NCI-H748 (cell line): Measurements from ENCODE around the gene PRKCD.
"Not testable (repeated sequence)": the region's sequence is repeated elsewhere in the genome, so short reads cannot be mapped to it uniquely, and the experiment has no call there.

Source experiments
- DNase-seq: peaks from one replicate; lab custom pipeline; 2025; ENCODE audit not compliant: unreplicated experiment; lab: John Stamatoyannopoulos, UW

Gene PRKCD

DNA sequence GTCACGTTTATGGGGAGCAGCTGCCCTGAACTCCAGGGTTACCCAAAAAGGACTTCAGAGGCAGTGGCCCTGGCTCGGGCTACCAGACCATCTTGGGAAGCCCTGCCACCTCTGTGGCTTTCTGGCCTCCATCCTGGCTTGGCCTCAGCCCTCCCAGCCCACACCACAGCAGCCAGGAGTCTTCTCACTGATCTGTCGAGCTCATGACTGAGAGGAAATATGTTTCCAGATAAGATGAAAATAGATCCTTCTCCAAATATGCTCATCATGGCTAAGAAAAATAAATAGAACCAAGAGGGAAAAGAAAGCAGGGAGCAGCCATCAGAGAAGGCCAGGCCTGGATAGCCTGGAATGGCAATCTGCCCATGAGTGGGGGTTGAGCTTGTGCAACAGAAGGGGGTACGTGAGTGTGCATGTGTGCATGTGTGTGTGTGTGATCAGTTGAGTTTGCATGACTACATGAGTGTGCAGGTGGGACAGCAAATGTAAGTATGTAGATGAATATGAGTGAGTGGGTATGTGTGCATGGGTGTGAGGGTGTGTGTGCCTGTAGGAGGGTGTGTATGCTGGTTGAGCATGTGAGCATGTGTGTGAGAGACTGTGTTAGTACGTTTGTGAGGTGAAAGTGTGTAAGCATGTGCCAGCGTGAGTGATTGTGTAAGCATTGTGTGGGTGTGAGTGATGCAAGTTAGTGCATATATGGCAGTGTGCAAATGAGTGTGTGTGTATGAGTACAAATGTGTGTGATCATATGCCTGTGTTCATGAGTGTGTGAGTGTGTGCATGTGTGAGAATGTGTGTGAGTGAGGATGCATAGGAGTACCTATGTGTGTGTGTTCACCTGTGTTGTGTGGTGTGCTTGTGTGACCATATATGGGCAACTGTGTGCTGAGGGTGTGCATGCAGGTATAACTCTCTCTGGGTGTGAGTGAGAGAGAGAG, 20.8 kb upstream of the PRKCD start:
- DNase-seq, result no peak

DNA sequence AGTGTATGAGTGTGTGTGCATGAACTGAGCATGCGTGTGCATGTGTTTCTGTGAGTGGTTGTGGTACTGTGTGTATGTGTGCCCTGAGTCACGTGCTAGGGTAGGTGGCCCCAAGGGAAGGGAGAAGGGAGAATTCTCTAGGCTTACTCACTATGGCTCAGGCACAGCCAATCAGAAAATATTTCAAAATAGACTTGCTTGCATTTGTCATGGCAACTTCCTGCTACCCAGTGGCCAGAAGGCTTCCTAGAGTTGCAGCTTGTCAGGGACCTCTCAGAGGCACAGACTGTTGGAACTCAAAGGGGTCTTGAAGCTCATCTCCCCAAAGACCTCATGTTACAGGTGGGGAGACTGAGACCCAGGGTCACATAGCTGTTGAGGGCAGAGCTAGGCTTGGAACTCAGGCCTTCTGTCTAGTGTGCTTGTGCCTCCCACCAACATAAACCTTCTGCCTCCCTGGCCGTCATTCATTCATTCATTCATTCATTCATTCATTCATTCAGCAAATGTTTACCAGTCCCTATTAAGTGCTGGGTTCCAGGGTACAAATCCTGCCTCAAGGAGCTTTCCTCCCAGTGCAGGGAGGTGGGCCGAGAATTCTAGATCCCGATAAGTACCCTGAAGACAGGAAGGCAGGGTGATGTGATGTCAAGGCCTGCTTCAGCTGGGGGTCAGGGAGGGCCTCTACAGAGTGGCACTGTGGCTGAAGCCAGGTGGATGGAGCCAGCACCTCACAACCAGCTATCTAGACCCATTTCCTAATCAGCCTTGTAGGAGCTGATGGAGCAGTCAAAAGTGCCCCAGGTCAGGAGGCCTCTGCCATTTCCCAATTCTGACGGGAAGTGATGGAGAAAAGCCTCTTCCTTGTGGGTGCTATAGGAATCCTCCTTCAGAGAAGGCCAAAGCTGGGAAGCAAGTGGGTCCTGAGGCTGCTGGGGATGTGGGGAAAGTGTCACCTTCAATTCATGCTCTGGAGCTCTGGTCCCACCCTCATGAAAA, 19.9 kb upstream of the PRKCD start:
- no peak for DNase-seq

DNA sequence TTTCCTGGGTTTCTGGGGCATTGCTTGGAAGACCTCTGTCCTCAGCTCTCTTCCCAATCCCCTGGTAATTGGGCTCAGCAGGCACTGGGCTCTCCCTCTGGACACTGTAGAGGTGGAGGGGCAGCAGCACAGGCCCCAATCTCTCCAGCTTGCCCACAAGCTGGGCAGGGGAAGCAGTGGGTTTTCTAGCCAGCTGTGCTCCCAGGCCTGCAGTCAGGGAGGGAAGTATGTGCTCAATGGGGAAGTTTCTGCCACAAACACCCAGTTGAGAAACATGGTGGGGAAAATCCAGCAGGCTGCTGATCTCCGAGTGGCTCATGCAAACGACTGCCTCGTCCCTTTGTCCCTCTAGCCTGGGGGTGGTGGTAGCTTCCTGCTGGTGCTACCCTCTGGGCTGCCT, 18.0 kb upstream of the PRKCD start:
- DNase-seq, result no peak

DNA sequence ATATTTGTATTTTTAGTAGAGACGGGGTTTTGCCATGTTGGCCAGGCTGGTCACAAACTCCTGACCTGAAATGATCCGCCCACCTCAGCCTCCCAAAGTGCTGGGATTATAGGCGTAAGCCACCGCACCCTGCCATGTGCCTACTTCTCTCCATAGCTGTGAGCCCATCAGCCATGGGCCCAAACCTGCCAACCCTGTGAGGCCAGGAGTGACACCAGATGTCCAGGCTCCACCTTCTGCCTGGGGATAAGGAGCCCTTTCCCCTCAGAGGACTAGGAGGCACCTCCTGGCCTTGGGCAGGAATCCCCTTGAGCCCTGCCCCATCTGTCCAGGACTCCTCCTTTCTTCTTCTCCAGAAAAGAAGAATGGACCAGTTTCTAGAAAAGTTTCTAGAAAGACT, 16.6 kb upstream of the PRKCD start:
- no peak for DNase-seq

DNA sequence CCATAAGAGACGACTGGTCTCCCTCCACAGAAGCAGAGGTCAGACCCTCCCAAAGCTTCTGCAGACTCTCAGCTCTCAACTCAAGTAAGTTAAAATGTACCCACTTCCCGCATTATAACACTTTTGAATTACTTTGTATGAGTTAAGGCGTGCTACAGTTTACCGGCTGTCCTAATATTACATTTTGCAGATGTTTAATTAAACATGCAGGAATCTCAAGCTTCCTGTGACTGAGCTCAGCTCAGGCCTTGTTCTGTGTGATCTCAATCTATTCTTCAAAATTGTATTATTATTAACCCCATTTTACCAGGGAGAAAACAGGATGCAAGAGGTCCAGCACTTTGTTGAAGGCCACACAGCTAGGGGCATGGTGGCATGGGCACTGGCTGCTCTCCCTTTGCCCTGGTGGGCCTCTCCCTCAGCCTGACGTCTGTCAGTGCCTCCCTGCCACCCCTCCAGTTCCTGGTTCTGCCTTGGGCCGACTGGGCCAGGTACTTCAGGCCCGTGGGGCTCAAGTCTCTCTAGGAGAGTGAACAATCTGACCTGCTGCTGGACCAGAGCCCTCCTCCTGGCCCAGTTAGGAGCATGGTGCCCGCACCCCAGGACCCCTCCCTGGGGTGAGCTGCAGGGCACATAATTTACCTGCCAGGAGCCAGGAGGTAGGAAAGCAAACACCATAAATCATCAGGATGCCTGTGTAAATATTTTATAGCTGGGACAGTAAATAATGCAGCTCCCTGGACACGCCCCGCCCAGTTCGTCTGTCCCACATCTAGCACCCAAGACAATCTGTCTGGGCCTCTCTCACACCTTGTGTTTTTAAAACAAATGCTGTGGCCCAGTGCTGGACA, 15.9 kb upstream of the PRKCD start:
- peak; percentile 43 for DNase-seq

DNA sequence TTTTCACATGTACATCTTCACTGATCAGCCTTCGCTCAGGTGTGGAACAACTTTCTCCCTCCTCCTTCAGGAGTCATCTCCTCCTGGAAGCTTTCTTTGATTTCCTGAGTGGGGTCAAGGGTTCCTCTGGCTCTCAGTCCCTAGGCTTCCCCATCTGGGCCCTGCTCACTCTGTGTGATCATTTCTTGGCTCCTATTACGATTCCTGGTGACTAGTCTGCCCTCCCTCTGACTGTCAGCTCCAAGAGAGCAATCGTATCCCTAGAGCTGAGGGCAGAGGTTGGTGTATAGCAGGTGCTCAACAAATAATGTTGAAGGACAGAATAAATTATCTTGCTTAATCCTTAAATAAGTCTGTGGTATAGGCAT, 15.3 kb upstream of the PRKCD start:
- DNase-seq, result peak; percentile 23

DNA sequence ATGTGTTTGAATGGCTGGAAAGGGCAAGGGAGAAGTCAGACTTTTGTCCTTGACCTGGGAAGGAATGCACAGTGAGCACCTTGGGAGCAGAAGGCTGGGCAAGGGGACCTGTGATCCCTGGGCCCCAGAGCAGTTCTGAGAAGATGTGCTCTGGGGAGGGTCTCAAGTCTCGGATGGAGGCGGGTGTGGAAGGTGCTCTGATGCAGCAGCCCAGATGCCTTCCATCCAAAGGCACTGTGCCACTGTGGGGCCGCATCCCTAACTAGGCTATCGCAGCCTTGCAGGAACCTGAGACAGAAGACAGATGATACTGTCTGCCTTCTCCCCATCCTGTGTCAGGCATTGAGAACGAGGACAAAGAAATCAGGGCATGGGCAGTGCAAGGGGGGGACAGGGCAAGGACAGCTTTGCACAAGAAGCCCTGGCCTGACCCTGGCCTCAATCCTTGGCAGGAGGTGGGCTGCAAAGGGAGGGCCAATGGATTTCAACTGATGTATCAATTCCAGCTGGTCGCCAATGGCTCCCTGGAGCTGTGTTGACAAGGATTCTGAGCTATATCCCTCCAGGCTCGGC, 14.6 kb upstream of the PRKCD start:
- no peak for DNase-seq

DNA sequence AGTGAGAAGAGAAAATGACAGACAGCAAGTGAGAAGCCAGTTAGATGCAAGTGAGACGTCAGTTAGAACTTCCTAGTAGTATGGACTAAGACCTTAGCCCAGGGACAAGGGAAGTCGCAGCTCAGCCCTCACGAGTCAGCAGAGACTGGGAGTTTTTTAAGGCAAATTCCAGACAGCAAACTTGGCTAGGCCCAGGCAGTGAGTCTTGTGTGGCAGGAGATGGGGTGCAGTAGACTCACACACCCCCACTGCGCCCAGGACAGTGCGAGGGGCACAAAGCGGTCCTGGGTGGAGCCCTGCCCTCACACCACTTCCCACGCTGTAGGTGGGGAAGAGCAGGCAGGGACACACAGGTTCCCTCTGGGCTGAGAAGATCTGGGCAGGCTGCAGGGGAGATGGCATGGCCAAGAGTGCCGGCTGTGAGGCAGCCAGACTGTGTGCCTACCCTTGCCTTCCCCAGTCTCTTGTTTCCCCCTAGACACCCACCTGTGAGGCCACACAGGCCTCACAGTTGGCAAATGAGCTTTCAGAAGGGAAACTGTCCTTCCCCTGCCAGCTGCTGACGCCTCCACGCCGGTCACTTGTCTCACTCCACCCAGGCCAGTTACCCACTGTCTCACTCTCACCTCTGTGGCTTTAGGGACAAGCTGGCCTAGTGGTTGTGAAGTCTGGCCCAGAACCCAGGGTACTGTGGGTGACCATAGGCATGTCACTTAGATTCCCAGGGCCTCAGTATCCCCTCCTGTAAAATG, 13.7 kb upstream of the PRKCD start:
- DNase-seq, result no peak

DNA sequence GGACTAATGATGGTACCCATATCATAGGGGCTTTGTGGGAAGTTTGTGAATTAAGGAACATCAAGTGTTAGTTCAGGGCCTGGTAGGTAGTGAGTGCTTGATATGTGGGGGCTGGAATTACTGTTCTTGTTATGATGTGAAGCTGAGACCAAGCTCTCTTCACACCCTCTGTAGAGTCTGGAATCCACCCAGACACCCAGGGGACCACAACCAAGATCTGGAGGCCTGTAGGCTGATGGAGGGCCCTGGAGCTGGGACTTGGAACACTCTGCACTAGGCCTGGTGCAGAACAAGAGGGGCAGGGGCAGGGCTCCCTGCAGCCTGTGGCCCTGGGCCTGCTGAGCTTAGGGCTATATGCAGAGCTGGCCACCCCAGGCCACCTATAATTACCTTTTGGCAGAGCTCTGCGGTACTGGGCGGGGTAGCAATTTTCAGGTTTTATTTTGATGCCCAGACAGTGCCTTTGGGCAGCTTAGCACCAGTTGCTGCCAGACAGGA, 13.1 kb upstream of the PRKCD start:
- DNase-seq, result no peak

DNA sequence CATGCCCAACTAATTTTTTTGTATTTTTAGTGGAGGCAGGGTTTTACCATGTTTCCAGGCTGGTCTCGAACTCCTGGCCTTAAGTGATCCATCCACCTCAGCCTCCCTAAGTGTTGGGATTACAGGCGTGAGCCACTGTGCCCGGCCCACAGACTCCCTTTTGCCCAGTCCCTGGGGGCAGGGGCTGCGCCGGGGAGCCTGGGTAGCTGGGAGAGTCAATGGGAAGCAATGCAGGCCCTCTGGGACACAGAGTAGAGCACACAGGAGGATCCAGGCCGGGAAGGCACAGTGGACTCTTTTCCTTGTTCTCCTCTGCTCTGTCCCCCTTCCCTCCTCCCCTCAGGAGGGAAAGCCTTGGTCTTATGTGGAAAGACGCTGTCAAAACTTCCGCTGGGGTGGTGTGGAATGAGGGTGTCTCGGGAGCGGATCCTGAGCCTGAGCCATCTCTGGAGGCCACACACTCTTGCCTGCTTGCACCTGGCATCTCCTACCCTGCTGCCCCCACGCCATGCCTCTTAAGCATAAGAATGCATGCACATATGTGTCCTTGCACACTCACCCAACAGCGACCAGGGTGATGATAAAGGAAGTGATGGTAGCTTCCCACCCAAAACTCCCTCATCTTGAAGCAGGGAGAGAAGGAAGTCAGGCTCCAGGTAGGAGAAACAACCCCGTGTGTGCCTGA, 11.9 kb upstream of the PRKCD start:
- no peak for DNase-seq

DNA sequence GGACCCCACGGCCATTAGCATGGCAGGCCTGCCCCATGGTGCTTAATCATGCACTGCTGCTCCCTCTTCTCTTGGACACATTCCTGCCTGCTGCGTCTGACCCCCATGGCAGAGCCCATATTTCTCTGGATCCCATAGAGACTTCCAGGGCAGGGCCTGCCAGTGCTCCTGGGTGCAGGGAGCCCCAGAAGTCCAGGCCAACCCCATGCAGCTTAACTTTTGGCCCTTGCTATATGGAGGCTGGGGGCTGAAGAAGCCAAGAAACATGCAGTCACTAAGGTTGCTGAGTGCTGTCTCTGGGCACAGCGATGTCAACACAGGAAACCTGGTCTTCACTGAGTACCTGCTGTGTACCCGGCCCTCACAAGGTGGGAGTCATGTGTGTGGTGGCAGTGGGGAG, 11.3 kb upstream of the PRKCD start:
- no peak for DNase-seq

DNA sequence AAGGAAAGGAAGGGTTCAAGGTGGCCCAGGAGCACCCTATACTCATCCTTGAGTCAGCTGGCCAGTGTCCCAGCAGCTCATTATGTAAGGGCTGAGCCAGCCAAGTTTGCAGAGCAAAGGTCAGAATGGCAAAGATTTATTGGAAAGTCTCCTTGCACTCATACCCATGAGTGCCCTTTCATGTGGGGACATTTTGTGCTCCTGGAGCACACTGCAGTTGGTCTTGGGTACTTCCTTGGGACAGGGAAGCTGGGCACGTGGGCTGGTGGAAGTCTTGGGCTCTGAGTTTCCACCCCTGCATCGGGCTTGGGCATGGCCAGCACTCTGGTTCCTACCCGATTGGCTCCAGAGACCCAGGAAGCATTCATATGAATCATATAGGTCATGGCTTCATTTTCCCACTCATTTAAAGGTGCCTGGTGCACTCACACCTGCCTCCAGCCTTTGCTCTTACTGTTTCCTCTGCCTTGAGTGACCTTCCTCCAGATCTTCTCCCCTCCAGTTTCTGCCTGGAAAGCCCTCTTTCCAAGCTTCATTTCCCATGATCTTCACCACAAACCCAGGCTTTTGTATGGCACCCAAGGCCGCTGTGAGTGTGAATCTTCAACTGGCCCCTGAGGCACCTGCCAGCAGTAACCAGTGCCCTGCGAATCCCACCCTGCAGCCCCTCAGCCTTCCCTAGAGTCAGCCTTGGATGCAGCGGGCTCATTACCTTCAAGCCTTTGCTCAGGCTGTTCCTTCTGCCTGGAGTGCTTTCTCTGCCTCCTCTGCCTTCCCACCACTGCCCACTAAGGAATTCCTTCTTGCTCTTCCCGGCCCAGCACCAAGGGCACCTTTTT, 10.5 kb upstream of the PRKCD start:
- DNase-seq, result no peak

DNA sequence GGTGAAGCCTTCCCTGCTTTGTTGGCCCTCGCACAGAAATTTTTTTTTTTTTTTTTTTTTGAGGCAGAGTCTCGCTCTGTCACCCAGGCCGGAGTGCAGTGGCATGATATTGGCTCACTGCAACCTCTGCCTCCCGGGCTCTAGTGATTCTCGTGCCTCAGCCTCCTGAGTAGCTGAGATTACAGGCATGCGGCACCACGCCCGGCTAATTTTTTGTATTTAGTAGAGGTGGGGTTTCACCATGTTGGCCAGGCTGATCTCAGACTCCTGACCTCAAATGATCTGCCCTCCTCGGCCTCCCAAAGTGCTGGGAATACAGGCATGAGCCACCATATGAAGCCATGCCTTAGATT, 9.9 kb upstream of the PRKCD start:
- not testable (repeated sequence) for DNase-seq

DNA sequence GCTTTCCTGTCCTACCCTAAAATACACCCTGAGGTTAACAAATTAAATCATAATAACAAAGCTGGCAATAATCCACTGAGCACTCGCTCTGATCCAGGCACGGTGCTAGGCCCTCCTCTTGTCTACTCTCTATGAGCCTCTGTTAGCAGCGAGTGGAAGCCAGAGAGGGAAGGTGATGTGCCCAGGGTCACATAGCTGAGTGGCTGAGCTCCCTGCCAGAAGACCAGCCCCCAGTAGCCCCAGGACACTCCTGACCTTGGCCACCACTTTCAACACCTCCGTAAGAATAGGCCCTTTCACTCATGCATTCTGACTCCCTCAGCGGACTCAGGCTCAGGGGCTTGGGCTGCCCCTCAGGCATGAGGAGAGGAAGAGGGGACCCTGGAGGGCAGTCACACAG, 9.5 kb upstream of the PRKCD start:
- no peak for DNase-seq

DNA sequence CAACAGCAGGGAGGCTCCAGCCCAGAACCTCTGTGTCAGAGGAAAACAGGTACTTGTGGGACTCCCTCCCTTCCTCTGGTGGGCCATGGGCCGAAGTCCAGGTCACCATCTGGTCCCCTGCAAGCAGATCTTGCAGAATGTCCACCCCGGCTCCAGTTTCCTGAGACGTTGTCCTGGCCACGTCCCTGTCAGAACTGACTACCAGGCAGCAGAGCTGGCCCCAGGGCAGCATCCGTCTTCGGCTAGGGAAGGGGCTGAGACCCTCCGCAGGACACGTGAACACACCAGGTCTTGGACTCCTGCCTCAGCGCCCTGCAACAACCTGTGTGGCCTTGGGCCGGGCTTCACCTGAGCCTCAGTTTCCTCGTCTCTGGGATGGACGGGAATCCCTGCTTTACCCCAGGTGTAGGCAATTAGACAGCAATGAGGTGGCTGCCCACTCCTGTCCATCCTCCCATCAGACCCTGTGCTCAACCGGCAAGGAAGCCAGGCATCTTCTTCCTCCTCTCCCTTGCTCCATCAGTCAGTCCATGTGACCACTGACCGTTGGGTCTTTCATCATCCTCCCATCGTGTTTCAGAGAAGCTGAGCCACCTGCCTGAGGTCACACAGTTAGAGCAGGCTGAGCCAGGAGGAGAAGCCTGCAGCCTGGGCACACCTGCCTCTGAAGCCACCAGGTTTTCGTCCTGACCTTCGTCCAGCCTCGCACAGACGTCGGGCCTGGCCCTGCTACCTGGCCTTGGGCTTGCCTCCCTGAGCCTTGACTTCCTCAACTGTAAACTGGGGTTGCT, 8.9 kb upstream of the PRKCD start:
- DNase-seq, result no peak

DNA sequence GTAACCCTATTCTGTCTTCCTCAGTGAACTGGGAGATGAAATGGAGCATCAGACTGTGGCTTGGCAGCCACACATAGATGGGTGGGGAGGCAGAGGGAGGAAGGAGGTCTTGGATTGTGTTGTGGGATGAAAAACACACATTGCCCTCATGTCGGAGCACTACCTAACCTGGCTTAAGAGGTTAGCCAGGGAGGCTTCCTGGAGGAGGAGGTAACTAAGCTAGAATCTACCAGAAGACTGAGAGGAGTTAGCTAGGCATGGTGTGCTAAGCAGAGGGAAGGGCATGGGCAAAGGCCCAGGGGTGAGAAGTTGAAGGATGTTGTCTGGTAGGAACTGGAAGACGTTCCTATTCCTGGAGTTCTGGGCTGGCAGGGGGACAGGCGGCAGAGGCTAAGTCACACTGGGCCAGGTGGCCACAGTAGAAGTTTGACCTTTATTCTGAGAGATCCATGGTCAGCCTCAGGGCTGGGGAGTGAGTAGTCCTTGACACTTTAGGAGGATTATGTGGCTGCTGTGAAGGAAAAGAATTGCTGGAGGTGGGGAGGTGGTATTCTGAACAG, 7.7 kb upstream of the PRKCD start:
- no peak for DNase-seq

DNA sequence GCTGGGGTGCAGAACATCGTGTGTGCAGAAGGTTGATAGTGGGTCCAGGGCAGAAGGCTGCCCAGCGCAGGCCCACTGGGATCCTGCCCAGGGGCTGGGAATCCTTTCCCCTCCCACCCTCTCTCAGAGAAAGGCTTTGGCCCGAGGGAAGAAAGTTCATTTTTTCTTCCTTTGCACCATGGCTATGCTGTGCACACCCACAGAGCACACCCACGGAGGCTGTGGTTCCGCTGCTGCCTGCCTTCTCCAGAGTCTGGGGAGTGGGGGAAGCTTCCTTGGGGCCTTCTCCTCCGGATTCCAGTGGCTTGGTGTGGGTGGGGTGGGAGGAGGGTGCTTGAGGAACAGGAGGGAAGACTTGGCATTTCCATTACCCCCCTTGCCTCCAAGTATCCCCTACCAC, 7.0 kb upstream of the PRKCD start:
- no peak for DNase-seq
